GM12801 (cell line): Measurements from ENCODE around the gene SEMA3C.

Source experiments
- TF ChIP-seq, protein P1 (sequence below): IDR thresholded peaks from one replicate; pipeline ENCODE4 v1.5.1; 2011; ENCODE audit warnings: control low read depth; ENCODE audit not compliant: insufficient read length; ENCODE audit errors: extremely low read depth

The SEMA3C gene

GRCh38 chr7:80772347-80772993, 146.4 kb downstream of the SEMA3C start:
- TF ChIP-seq, protein P1, sequence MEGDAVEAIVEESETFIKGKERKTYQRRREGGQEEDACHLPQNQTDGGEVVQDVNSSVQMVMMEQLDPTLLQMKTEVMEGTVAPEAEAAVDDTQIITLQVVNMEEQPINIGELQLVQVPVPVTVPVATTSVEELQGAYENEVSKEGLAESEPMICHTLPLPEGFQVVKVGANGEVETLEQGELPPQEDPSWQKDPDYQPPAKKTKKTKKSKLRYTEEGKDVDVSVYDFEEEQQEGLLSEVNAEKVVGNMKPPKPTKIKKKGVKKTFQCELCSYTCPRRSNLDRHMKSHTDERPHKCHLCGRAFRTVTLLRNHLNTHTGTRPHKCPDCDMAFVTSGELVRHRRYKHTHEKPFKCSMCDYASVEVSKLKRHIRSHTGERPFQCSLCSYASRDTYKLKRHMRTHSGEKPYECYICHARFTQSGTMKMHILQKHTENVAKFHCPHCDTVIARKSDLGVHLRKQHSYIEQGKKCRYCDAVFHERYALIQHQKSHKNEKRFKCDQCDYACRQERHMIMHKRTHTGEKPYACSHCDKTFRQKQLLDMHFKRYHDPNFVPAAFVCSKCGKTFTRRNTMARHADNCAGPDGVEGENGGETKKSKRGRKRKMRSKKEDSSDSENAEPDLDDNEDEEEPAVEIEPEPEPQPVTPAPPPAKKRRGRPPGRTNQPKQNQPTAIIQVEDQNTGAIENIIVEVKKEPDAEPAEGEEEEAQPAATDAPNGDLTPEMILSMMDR = no peak

- TF ChIP-seq, protein P1 = no peak
These were observed 147.3 kb downstream of the SEMA3C start for GRCh38 chr7:80771523-80771922.

DNA sequence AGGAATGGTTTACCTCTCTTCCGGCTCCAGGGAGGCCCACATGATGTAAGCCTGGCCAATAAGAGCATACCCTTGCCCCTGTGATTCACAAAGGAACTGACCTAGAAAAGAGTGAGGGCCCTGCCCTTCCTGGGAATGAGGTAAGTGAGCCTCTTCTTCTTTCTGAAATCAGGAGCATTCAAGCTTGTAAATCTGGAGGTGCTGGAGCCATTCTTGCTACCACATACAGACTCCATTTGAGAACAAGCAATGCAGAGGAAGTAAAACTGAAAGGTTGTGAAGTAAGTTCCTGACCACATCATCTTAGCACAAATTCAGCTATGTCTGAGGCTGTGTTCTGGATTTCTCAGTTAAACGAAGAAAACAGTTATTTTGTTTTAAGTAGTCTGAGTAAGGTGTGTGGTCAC, 148.2 kb downstream of the SEMA3C start:
- TF ChIP-seq, protein P1 = no peak

DNA sequence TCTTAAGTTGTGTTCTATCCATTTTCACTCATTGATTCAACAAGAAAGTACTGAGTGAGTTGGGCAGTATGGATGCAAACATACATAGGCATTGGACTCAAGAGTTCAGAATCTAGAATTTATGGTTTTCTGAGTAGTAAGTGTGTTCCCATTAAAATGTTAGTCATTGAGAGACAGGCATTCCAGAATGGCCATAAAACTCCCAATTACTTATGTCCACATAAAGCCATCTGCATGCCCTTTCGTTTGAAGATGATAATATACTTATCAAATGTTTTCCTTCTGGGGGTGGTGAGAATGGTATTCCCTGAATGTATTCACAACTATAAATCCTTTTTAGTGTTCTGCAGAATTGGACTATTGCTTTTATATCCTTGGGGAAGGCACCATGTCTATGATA, 148.8 kb downstream of the SEMA3C start:
- TF ChIP-seq, protein P1 = no peak

GRCh38 chr7:80768756-80769155, 150.1 kb downstream of the SEMA3C start:
- TF ChIP-seq, protein P1 = no peak

GRCh38 chr7:80767654-80768053, 151.2 kb downstream of the SEMA3C start:
- TF ChIP-seq, protein P1 = no peak

GRCh38 chr7:80766724-80767123, 152.1 kb downstream of the SEMA3C start:
- TF ChIP-seq, protein P1 = no peak
